NOMO-1 (cell line): ENCODE measurements around the gene ZNF581.

Experiments used
- DNase-seq, 2 experiments: peaks; one replicate each; lab custom pipeline; 2025; ENCODE audit not compliant: unreplicated experiment in 2 of 2; lab: John Stamatoyannopoulos, UW

Gene ZNF581

GRCh38 chr19:55643003-55643886, at the start of gene ZNF581:
TSS of gene ZNF581 (plus strand) at chr19:55643649. CDS start at chr19:55644572, 923 bp downstream.
- DNase-seq: peak; percentile 66 to 68

- no peak for DNase-seq
Measured at GRCh38 chr19:55594996-55595545, 48.4 kb upstream of the ZNF581 start.

- DNase-seq: no peak
Measured at GRCh38 chr19:55596304-55596703, 47.1 kb upstream of the ZNF581 start.

GRCh38 chr19:55597501-55597921, 45.9 kb upstream of the ZNF581 start:
- no peak for DNase-seq

- DNase-seq: no peak
Measured at GRCh38 chr19:55598034-55598433, 45.4 kb upstream of the ZNF581 start.

- DNase-seq: peak; percentile 80 to 86
Measured at GRCh38 chr19:55598719-55599467, 44.6 kb upstream of the ZNF581 start.

- DNase-seq: peak; percentile 97
Measured at GRCh38 chr19:55599468-55599841, 44.0 kb upstream of the ZNF581 start, which contains the start of gene FIZ1. TSS of gene FIZ1 (minus strand) at chr19:55599517. CDS start at chr19:55597865, 1,652 bp downstream.

GRCh38 chr19:55599842-55600661, 43.4 kb upstream of the ZNF581 start, which contains the start of gene ZNF524:
TSS of gene ZNF524 (plus strand) at chr19:55600288. CDS start at chr19:55602113, 1,825 bp downstream.
- DNase-seq: peak; percentile 88 to 93

GRCh38 chr19:55600662-55601028, 42.8 kb upstream of the ZNF581 start:
- DNase-seq: no peak

- no peak for DNase-seq
Measured at GRCh38 chr19:55601084-55601483, 42.4 kb upstream of the ZNF581 start.

GRCh38 chr19:55602104-55603001, 41.1 kb upstream of the ZNF581 start:
- DNase-seq: no peak

- DNase-seq: no peak
Measured at GRCh38 chr19:55603115-55603514, 40.3 kb upstream of the ZNF581 start.

- DNase-seq: no peak
Measured at GRCh38 chr19:55603581-55604292, 39.7 kb upstream of the ZNF581 start.

GRCh38 chr19:55605207-55605636, 38.2 kb upstream of the ZNF581 start:
- DNase-seq: peak; percentile 88 to 89

- peak; percentile 67 to 75 for DNase-seq
Measured at GRCh38 chr19:55605637-55606470, 37.6 kb upstream of the ZNF581 start, which contains the start of gene ZNF865. TSS of gene ZNF865 (plus strand) at chr19:55605647. CDS start at chr19:55613619, 7,972 bp downstream.

- DNase-seq: no peak
Measured at GRCh38 chr19:55606471-55606787, 37.0 kb upstream of the ZNF581 start.

GRCh38 chr19:55606817-55607216, 36.6 kb upstream of the ZNF581 start:
- DNase-seq: no peak

GRCh38 chr19:55609326-55609725, 34.1 kb upstream of the ZNF581 start:
- no peak for DNase-seq
